Transverse colon (tissue), 4 donors: ENCODE measurements around the gene FRZB. TPM values are rescaled to one million over a fixed set of nuclear protein-coding genes. Genes with fewer than 3 reads are reported as not detected.

ENCODE experiments used
- DNase-seq: peaks from one replicate; pipeline ENCODE4 v3.0.0-alpha.2; 2019
- H3K27ac ChIP-seq, 4 donors: fragments of 200-600 bp; sonication (generic); 2 replicates each; pipeline ENCODE4 v1.5.1; 2016 to 2018; ENCODE audit warnings: inconsistent platforms in 4 of 4
- H3K27me3 ChIP-seq: fragments of 200-600 bp; sonication (generic); 2 replicates; pipeline ENCODE4 v1.5.1; 2017; ENCODE audit warnings: inconsistent platforms
- H3K36me3 ChIP-seq, 4 donors: fragments of 200-600 bp; sonication (generic); 2 replicates each; pipeline ENCODE4 v1.5.1; 2017 to 2019; ENCODE audit warnings: inconsistent platforms in 4 of 4
- H3K4me1 ChIP-seq, 4 donors: fragments of 200-600 bp; sonication (generic); 2 replicates each; pipeline ENCODE4 v1.5.1; 2017 to 2020; ENCODE audit warnings: inconsistent platforms in 4 of 4
- H3K4me3 ChIP-seq, 4 donors: fragments of 200-600 bp; sonication (generic); 1 replicate in 1 of 4; 2 replicates in 3 of 4; pipeline versions ENCODE4 v1.5.1 to v1.6.1; 2017 to 2019; ENCODE audit warnings: inconsistent platforms in 4 of 4
- H3K9me3 ChIP-seq, 2 donors: fragments of 200-600 bp; sonication (generic); 2 replicates each; pipeline ENCODE4 v1.5.1; 2017 to 2019; ENCODE audit warnings: inconsistent platforms in 2 of 2
- CTCF ChIP-seq, 5 experiments: fragments of 200-600 bp in 3 of 5; fragments of 450-650 bp in 2 of 5; sonication (generic) in 3 of 5; IDR thresholded peaks; 1 replicate in 2 of 5; 2 replicates in 3 of 5; pipeline ENCODE4 v1.5.1; 2016 to 2017; ENCODE audit warnings: antibody characterized with exemption in 5 of 5, inconsistent platforms in 3 of 5, mild to moderate bottlenecking in 2 of 5, moderate library complexity in 1 of 5
- EP300 ChIP-seq: sonication (generic); formaldehyde crosslinking; IDR thresholded peaks from one replicate; pipeline ENCODE4 v1.6.1; 2017; ENCODE audit warnings: antibody characterized with exemption, low read depth
- POLR2A ChIP-seq: fragments of 450-650 bp; IDR thresholded peaks from one replicate; pipeline ENCODE4 v1.6.1; 2016; ENCODE audit warnings: antibody characterized with exemption, mild to moderate bottlenecking, moderate library complexity
- POLR2AphosphoS5 ChIP-seq, 3 donors: sonication (generic); formaldehyde crosslinking; IDR thresholded peaks; one replicate each; pipeline ENCODE4 v1.6.1; 2016; ENCODE audit warnings: antibody characterized with exemption in 3 of 3
- WGBS, 2 donors: methylation state at CpG; one replicate each; pipeline ENCODE4 v1.1.5; 2018; ENCODE audit warnings: low coverage in 1 of 2; 5-methylcytosine and 5-hydroxymethylcytosine counted together
- in situ Hi-C, 4 donors: fragments of 200-750 bp; cut with MboI; loops; one replicate each; pipeline versions ENCODE4 v1.15.0 to v1.15.1; 2017; ENCODE audit warnings: low sequenced_read_pairs in 3 of 4, low pct_ligation_motif_present in 1 of 4, low pct_unique_long_range_greater_than_20kb in 1 of 4
- intact Hi-C: fragments of 100-400 bp; cut with DNase I; formaldehyde crosslinking; loops from one replicate; pipeline ENCODE4 v1.15.1; 2023; ENCODE audit warnings: low total_unique reads
- total RNA-seq, 4 donors: library from RNA; depleted of rRNA; stranded (reverse); fragments of >200 nt; gene quantifications; one replicate each; pipeline ENCODE4 v1.1.0, GENCODE V29; 2016

FRZB gene
- total RNA-seq, 4 donors from 2014 or later = 0.37 to 11.9 (median 2.9) TPM

DNA sequence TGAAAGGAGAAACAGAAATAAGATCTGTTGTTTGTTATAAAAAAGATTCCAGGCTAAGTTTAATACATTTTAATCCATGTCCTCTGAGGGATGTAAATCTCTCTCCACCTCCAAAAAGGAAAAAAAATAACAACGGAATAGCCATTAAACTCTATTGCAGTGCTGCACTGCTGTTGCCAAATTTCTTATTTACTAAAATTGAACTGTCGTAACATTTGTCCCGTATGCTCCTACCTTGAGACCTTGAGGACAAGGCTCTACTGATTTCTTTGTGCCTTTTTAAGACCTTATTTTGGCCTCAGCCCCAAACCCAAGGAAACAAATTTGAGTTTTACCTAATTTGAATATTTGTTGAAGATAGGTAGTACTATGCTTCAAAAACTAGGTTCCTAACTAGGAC is 56.4 kb downstream of the FRZB start:
- Histone ChIP-seq H3K27ac (no peak overlapping the region), H3K9me3 (no peaks in the 10 kb centered on the region), H3K4me3 (no peak overlapping the region), H3K27me3 (no peaks in the 10 kb centered on the region), H3K4me1 (no peaks in the 10 kb centered on the region), H3K36me3 (no peaks in the 10 kb centered on the region)
- WGBS, 2 donors = 57 to 66% methylated on average over 3 of the region's 3 CpGs
- no peak for TF ChIP-seq EP300
- no peak for TF ChIP-seq POLR2A
- no peak for TF ChIP-seq POLR2AphosphoS5 (IDR thresholded peaks at IDR 0.05)
- no peak for TF ChIP-seq CTCF (IDR thresholded peaks at IDR 0.05)
- in situ Hi-C loops = no loop called here
- intact Hi-C loops = no loop called here
- DNase-seq = no peak

DNA sequence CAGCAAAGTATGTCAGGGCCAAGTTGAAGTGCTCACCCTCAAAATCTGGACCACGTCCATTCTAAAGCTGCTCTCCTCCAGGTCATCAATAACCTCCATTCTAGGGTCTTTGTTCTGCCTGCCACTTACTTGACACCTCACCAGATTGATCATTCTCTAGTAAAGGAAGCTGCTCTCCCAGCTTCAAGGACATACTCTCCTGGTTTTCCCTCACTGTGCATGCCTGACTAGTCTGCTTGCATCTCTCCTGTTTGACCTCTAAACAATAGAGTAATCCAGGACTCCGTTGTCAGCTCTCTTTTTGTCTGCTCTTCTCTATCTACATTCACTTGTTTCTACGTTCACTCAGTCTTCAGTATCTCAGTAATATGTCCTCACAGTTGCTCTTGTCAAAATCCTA is 59.1 kb downstream of the FRZB start:
- TF ChIP-seq CTCF (IDR thresholded peaks at IDR 0.05) = no peak
- no peak for TF ChIP-seq EP300
- no peak for TF ChIP-seq POLR2A
- no peak for TF ChIP-seq POLR2AphosphoS5 (IDR thresholded peaks at IDR 0.05)
- Histone ChIP-seq H3K27ac (no peak overlapping the region), H3K27me3 (no peaks in the 10 kb centered on the region), H3K4me3 (no peak overlapping the region), H3K36me3 (no peaks in the 10 kb centered on the region), H3K9me3 (no peaks in the 10 kb centered on the region), H3K4me1 (no peaks in the 10 kb centered on the region)
- DNase-seq = no peak
- in situ Hi-C loops = no loop called here
- WGBS, 2 donors = 73 to 79% methylated on average over 3 of the region's 3 CpGs
- intact Hi-C loops = no loop called here

GRCh38 chr2:182804128-182804527 is 62.3 kb downstream of the FRZB start:
- Histone ChIP-seq H3K27me3 (no peaks in the 10 kb centered on the region), H3K9me3 (no peaks in the 10 kb centered on the region), H3K36me3 (no peaks in the 10 kb centered on the region), H3K4me1 (no peaks in the 10 kb centered on the region), H3K27ac (no peak overlapping the region), H3K4me3 (no peak overlapping the region)
- 81 to 88% methylated on average over 5 of the region's 5 CpGs for WGBS, 2 donors
- in situ Hi-C loops (no loop called here), intact Hi-C loops (no loop called here)
- no peak for TF ChIP-seq POLR2AphosphoS5 (IDR thresholded peaks at IDR 0.05)
- no peak for TF ChIP-seq CTCF (IDR thresholded peaks at IDR 0.05)
- TF ChIP-seq EP300 = no peak
- TF ChIP-seq POLR2A = no peak
- no peak for DNase-seq

GRCh38 chr2:182798736-182799135 is 67.7 kb downstream of the FRZB start:
- Histone ChIP-seq H3K36me3 (no peaks in the 10 kb centered on the region), H3K4me1 (no peaks in the 10 kb centered on the region), H3K9me3 (no peaks in the 10 kb centered on the region), H3K27ac (no peak overlapping the region), H3K27me3 (no peaks in the 10 kb centered on the region), H3K4me3 (no peak overlapping the region)
- DNase-seq = no peak
- WGBS, 2 donors = 62 to 68% methylated on average over 2 of the region's 2 CpGs
- intact Hi-C loops (no loop called here), in situ Hi-C loops (loop anchor here in 1 of 4 donors (25.0 kb wide), 1 partner anchor 164 kb away; no protein-coding TSS in a partner anchor)
- TF ChIP-seq POLR2AphosphoS5 (IDR thresholded peaks at IDR 0.05) (no peak), EP300 (no peak)

- DNase-seq = no peak
- Histone ChIP-seq H3K36me3 (no peaks in the 10 kb centered on the region), H3K4me3 (no peak overlapping the region), H3K27me3 (no peaks in the 10 kb centered on the region), H3K4me1 (no peaks in the 10 kb centered on the region), H3K27ac (no peak overlapping the region), H3K9me3 (no peaks in the 10 kb centered on the region)
- TF ChIP-seq EP300 = no peak
- TF ChIP-seq POLR2AphosphoS5 (IDR thresholded peaks at IDR 0.05) = no peak
- no peak for TF ChIP-seq CTCF (IDR thresholded peaks at IDR 0.05)
- no peak for TF ChIP-seq POLR2A
- intact Hi-C loops = no loop called here
- WGBS, 2 donors = 76 to 83% methylated on average over 2 of the region's 2 CpGs
- in situ Hi-C loops = loop anchor here in 1 of 4 donors (25.0 kb wide), 1 partner anchor 170 kb away; no protein-coding TSS in a partner anchor
Observed at GRCh38 chr2:182792441-182792840, 74.0 kb downstream of the FRZB start.
